Retina (tissue), 1 donor: Measurements from ENCODE around the gene SLC7A9.
"Not testable (repeated sequence)": the region's sequence is repeated elsewhere in the genome, so short reads cannot be mapped to it uniquely, and the experiment has no call there.

ENCODE experiments used
- DNase-seq: peaks from one replicate; pipeline ENCODE4 v3.0.0-alpha.2; 2016

Gene SLC7A9

DNA sequence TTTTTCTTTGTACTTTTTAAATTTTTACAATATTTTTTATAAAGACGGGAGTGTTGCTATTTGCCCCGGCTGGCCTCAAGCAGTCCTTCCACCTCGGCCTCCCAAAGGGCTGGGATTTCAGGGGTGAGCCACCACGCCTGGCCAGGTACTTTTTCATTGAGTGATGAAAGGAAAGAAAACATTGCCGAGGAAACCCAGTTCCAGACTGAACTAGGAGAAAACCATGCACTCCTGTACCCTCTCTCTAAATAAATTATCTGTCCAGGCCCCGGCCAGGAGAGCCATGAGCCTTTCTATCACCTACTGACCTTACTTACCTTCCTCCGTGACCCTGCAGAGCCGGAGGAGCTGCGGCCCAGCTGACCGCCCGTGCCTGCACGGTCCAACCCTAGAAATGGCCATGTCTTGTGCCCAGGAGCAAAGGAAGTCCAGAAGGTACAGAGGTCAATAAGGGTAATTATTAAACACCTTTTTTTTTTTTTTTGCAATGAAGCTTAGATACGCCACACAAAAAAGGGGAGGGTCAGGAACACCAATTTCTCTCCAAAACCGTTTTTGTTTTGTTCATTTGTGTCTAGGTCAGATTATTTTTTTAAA, at the start of gene SLC7A9:
Gene SLC7A9 (minus strand): TSS at position 399 of the 597 bp plus-strand sequence. CDS start 1,233 bp downstream, outside the sequence.
- no peak for DNase-seq

DNA sequence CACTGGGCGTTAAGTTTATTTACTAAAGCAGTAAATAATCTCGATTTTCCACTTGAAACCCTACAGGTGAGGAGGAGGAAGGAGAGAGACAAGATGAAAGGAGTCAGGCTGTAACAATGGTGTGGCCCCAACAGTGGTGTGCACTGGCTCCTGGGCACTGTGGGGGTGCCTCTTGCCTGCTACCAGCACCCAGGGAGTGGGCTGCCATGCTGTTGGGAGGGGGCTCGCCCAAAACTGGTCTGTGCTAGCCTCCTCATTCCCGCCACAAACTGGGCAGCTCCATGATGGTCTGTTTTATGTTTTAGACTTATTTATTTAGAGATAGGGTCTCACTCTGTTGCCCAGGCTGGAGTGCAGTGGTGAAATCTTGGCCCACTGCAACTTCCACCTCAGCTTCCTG, 49.8 kb upstream of the SLC7A9 start:
- no peak for DNase-seq

GRCh38 chr19:32917616-32917996, 48.0 kb upstream of the SLC7A9 start:
- no peak for DNase-seq

DNA sequence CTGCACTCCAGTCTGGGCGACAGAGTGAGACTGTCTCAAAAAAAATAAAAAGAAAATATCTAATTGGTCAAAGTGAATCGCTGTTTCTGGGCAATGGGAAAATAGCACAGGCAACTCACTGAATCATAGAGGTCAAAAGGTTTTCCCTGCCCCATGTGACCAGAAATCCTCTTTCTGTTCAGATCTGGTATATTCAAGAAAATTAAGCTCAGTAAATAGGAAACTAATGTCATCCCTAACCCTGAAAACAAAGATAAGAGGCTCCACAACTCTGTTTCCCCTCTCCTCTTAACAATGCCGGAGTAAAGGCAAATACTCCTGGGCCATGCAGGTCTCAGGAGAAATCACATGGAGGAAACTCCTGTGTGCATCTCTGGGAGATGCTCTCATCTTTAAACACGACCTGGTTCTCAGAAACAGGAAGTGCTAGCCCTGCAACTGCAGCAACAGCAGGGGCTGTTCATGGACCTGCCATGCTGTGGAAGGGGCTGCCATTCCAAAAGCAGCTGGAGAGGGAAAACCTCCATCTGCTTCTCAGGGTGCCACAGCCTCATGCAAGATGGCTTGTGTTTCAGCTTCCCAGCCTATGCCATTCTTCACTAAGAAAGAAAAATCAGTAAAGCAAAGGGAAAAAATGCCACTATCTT, 47.5 kb upstream of the SLC7A9 start:
- no peak for DNase-seq

DNA sequence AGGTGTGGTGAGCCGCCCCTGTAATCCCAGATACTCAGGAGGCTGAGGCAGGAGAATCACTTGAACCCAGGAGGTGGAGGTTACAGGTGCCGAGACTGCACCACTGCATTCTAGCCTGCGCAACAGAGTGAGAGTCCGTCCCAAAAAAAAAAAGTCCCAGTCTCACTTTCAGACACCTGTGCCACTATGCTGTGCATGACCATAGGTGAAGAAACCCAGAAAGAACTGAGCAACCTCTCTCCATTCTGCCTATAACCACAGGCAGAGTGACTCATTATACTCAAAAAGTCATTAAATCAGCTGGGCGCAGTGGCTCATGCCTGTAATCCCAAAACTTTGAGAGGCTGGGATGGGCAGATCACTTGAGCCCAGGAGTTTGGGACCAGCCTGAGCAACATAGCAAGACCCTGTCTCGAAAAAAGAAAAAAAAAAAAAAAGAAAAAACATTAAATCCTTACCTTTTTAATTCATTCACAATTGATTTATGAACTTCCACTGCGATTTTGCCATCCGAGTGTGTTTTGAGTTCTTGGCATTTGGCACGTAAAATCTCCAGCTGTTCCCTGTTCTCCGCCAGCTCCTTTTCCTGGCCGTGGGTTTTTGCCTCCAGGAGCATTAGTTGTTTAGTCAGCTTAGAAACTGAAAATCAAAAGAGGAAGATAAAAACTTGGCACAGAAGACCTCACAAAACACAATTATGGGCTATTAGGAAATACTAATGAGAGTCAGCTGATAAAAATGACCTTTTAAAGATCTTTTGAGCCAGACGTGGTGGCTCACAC, 45.5 kb upstream of the SLC7A9 start:
- DNase-seq, result no peak

DNA sequence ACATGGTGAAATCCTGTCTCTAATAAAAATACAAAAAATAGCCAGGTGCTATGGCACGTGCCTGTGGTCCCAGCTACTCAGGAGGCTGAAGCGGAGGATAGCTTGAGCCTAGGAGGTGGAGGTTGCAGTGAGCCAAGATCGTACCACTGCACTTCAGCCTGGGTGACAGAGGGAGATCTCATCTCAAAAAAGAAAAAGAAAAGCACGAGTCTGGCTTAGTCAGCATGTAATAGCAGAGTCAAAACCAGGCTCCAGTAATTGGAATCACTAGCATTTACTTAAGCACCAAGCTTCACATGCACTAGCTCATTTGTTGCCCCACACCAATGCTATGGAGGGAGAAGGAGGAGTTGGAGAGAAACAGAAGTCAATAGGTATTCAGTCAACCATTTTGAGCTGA, 41.9 kb upstream of the SLC7A9 start:
- no peak for DNase-seq

GRCh38 chr19:32910874-32911273, 41.3 kb upstream of the SLC7A9 start:
- no peak for DNase-seq

DNA sequence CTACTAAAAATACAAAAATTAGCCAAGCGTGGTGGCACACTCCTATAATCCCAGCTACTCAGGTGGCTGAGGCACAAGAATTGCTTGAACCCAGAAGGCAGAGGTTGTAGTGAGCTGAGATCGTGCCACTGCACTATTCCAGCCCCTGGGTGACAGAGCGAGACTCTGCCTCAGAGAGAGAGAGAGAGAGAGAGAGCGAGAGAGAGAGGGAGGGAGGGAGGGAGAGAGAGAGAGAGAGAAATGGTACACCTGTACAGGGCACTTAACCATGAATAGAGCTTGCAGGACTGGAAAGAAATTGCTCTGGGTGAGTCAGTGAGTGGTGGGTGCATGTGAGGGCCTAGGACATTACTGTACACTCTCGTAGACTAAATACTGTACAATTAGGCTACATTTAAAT, 40.5 kb upstream of the SLC7A9 start:
- no peak for DNase-seq

DNA sequence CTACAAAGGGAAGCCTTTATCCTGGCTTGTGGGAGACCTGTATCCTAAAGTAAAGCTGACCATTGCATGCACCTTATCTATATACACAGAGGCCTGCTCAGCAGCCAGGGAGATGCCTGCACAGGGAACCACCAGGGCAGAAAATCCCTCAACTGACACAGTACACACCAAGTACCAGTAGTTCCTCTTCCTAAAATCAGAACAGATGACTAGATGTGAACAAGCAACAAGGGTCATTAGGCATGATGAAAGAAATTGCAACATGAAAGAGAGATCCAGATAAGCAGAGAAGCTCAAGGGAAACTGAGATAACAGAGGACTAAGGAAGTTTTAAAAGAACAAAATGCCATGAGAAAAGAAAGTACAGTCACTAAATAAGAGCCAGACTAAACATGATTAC, 39.7 kb upstream of the SLC7A9 start:
- no peak for DNase-seq

GRCh38 chr19:32908641-32909190, 39.1 kb upstream of the SLC7A9 start:
- DNase-seq, result no peak

- no peak for DNase-seq
These were observed 32.9 kb upstream of the SLC7A9 start for GRCh38 chr19:32902448-32902847.

DNA sequence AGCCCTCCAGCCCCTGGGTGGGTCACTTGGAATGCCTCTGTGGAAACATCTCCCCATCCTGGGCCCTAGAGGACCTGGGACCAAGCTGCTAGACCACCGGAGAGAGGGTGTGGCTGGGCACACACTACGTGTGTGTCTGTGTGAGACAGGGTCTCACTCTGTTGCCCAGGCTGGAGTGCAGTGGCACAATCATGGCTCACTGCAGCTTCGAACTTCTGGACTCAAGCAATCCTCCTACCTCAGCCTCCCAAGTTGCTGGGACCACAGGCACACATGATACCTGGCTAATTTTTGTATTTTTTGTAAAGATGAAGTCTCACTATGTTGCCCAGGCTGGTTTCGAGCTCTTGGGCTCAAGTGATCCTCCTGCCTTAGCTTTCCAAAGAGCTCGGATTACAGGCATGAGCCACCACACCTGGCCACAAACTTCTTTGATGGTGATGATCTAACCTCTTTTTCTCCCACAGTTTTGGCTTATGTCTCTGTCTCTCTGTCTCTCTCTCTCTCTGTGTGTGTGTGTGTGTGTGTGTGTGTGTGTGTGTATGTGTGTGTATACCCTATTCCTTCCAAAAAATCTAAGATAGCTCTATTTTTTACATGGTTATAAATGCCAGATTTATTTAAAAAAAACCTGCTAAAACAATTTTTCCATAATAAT, 32.1 kb upstream of the SLC7A9 start:
- DNase-seq, result no peak

DNA sequence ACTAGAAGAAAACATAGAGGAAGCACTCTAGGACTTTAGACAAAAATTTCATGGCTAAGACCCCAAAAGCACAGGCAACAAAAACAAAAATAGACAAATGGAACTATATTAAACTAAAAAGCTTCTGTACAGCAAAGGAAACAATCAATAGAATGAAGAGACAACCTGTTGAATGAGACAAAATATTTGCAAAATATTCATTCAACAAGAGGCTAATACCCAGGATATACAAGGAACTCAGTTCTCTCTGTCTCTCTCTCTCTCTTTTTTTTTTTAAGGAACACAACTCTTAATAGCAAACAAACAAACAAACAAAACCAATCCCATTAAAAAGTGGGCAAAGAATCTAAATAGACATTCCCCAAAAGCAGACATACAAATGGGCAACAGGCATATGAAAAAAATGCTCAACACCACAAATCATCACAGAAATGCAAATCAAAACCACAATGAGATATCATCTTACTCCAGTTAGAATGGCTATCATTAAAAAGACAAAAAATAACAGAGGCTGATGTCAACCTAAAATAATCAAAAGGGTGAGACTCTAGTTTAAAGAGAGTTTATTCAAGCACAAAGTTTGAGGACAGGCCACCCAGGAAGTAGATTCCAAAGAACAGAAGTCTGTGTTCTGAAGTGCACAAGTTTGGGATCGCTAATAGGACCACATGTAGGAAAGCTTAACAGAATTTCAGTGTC, 27.1 kb upstream of the SLC7A9 start:
- no peak for DNase-seq

GRCh38 chr19:32895384-32895783, 25.8 kb upstream of the SLC7A9 start:
- no peak for DNase-seq

DNA sequence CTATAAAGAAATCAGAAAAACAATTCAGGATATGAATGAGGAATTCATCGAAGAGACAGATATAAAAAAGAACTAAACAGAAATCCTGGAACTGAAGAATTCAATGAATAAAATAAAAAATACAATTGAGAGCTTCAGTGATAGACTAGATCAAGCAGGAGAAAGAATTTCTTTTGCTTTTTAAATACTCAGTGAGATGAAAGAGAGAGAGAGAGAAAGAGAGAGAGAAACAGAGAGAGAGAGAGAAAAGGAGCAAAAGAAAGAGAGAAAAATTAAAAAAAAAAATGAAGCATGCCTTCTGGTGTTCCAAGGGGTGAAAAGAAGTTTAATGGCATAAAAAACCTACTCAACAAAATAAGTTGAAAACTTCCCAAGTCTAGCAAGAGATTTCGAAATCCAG, 22.0 kb upstream of the SLC7A9 start:
- DNase-seq, result no peak

- no peak for DNase-seq
These were observed 21.3 kb upstream of the SLC7A9 start for GRCh38 chr19:32890841-32891240.

- DNase-seq, result no peak
These were observed 20.8 kb upstream of the SLC7A9 start for GRCh38 chr19:32890326-32890725.

DNA sequence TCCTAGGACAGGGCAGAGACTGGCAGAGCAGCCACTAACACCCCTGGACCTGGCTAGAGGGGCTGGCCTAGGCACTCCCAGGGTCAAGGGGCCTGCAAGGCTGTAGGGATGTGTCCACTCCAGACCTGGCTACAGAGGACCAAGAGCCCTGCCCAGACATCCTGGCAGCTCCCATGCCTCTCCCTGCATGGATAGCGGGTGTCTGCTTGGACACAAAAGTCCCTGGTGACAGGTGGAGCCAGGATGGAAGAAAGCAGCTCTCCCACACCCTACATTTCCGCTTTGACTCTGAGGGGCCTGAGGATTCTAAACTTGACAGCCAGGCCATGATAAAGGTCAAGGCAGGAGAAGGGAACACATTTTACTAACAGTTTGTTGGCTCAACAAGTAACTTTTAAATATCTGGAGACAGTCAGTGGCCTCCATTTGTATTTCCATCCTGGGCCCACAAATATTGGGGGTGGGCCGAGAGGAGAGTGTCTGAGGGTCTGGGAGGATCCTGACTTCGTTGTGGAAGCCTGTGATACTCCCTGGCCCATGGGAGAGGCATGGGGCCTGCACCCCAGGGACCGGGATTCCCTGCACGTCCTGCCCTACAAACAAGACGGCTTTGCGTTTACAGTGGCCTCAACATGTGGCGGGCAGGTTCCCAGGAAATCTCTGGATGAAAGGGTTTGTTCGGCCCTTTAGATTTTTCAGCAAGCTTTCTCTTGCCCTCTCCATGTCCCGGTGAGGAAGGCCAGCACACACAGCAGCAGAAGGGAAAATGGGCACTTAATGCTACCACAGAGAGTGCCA, 19.8 kb upstream of the SLC7A9 start:
- DNase-seq, result no peak

- DNase-seq, result no peak
These were observed 18.1 kb upstream of the SLC7A9 start for GRCh38 chr19:32887572-32888215.

DNA sequence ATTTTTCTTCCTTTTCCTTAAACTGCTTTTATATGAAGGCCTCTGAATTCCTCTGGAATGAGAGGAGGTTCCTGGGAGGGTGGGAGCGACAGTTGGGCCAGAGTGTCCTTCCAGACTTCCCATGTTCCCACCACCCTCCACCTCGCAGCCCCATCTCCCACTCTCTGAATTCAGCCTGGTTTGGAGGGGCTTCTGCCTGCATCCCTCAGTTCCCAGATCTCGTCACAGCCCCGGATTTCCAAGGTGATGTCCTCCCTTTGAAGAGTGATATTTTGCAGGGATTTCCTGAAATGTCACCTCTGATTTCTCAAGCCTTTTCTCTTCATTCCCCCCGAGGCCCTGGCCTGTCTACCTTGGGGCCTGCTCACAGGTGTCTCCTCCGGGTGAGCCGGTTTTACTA, 16.7 kb upstream of the SLC7A9 start:
- DNase-seq, result no peak

- not testable (repeated sequence) for DNase-seq
These were observed 15.7 kb upstream of the SLC7A9 start for GRCh38 chr19:32885255-32885654.
